HEK293 (cell line): ENCODE data around the gene ALPK3.

Experiments
- REST ChIP-seq: fragments of 450-650 bp; formaldehyde crosslinking; IDR thresholded peaks from 2 replicates; pipeline ENCODE4 v1.5.1; 2016; ENCODE audit warnings: missing biosample characterization, missing genetic modification characterization
- SP2 ChIP-seq: fragments of 450-650 bp; formaldehyde crosslinking; IDR thresholded peaks from 2 replicates; pipeline ENCODE4 v1.5.1; 2016; ENCODE audit warnings: missing biosample characterization, missing genetic modification characterization
- ZNF184 ChIP-seq: fragments of 450-650 bp; IDR thresholded peaks from 2 replicates; pipeline ENCODE4 v1.5.1; 2018; ENCODE audit warnings: missing biosample characterization, mild to moderate bottlenecking, missing genetic modification characterization
- ZNF785 ChIP-seq: fragments of 450-650 bp; formaldehyde crosslinking; IDR thresholded peaks from 2 replicates; pipeline ENCODE4 v1.5.1; 2016; ENCODE audit warnings: missing biosample characterization, missing genetic modification characterization
- TF ChIP-seq, protein P1 (sequence below): fragments of 450-650 bp; formaldehyde crosslinking; IDR thresholded peaks from 2 replicates; pipeline ENCODE4 v1.5.1; 2016; ENCODE audit warnings: missing biosample characterization, missing genetic modification characterization, low read depth
- TF ChIP-seq, protein P2 (sequence below): fragments of 450-650 bp; formaldehyde crosslinking; IDR thresholded peaks from 2 replicates; pipeline ENCODE4 v1.5.1; 2016; ENCODE audit warnings: missing biosample characterization, missing genetic modification characterization

DNA sequence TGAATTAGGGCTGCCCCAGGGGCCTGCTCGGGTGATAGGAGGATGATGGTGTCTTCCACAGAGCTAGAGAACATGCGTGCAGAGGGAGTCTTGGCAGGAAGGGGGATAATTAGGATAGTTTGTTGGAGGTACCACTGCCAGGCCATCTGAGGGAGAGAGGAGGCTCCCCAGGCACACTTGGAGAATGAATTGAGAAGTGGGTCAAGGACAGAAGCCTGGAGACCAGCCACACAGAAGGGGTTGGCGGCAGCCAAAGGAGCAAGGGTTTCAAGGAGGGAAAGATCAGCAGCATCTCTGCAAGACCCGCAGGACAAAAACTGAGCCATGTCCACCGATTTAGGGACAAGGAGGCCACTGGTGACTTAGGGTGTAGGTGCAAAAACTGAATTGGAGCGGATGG lies 74.2 kb downstream of the ALPK3 start:
- TF ChIP-seq, protein P1, sequence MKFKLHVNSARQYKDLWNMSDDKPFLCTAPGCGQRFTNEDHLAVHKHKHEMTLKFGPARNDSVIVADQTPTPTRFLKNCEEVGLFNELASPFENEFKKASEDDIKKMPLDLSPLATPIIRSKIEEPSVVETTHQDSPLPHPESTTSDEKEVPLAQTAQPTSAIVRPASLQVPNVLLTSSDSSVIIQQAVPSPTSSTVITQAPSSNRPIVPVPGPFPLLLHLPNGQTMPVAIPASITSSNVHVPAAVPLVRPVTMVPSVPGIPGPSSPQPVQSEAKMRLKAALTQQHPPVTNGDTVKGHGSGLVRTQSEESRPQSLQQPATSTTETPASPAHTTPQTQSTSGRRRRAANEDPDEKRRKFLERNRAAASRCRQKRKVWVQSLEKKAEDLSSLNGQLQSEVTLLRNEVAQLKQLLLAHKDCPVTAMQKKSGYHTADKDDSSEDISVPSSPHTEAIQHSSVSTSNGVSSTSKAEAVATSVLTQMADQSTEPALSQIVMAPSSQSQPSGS (tag by site-specific recombination): no peak
- TF ChIP-seq, protein P2, sequence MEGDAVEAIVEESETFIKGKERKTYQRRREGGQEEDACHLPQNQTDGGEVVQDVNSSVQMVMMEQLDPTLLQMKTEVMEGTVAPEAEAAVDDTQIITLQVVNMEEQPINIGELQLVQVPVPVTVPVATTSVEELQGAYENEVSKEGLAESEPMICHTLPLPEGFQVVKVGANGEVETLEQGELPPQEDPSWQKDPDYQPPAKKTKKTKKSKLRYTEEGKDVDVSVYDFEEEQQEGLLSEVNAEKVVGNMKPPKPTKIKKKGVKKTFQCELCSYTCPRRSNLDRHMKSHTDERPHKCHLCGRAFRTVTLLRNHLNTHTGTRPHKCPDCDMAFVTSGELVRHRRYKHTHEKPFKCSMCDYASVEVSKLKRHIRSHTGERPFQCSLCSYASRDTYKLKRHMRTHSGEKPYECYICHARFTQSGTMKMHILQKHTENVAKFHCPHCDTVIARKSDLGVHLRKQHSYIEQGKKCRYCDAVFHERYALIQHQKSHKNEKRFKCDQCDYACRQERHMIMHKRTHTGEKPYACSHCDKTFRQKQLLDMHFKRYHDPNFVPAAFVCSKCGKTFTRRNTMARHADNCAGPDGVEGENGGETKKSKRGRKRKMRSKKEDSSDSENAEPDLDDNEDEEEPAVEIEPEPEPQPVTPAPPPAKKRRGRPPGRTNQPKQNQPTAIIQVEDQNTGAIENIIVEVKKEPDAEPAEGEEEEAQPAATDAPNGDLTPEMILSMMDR: no peak
- no peak for TF ChIP-seq REST (tag by site-specific recombination)
- no peak for TF ChIP-seq SP2
- no peak for TF ChIP-seq ZNF785 (tag by site-specific recombination)
- TF ChIP-seq ZNF184 (tag by site-specific recombination): no peak
